Measurements from ENCODE around the gene NEURL1.

NEURL1 gene

GRCh38 chr10:103556383-103557007, 63.0 kb downstream of the NEURL1 start:
- TF ChIP-seq TAF1 (IDR thresholded peaks at IDR 0.05; ENCODE audit: borderline replicate concordance, insufficient read depth, low read length), result no peak
- no peak for TF ChIP-seq FOXP2 (optimal IDR thresholded peaks at IDR 0.05; ENCODE audit: borderline replicate concordance, extremely low read depth, extremely low read length, insufficient read depth)
- no peak for TF ChIP-seq POLR2AphosphoS5 (IDR thresholded peaks at IDR 0.05; ENCODE audit: low read depth, low read length)
- no peak for TF ChIP-seq SIN3A (IDR thresholded peaks at IDR 0.05; ENCODE audit: borderline replicate concordance, insufficient read depth, low read length)
- TF ChIP-seq, protein P1, sequence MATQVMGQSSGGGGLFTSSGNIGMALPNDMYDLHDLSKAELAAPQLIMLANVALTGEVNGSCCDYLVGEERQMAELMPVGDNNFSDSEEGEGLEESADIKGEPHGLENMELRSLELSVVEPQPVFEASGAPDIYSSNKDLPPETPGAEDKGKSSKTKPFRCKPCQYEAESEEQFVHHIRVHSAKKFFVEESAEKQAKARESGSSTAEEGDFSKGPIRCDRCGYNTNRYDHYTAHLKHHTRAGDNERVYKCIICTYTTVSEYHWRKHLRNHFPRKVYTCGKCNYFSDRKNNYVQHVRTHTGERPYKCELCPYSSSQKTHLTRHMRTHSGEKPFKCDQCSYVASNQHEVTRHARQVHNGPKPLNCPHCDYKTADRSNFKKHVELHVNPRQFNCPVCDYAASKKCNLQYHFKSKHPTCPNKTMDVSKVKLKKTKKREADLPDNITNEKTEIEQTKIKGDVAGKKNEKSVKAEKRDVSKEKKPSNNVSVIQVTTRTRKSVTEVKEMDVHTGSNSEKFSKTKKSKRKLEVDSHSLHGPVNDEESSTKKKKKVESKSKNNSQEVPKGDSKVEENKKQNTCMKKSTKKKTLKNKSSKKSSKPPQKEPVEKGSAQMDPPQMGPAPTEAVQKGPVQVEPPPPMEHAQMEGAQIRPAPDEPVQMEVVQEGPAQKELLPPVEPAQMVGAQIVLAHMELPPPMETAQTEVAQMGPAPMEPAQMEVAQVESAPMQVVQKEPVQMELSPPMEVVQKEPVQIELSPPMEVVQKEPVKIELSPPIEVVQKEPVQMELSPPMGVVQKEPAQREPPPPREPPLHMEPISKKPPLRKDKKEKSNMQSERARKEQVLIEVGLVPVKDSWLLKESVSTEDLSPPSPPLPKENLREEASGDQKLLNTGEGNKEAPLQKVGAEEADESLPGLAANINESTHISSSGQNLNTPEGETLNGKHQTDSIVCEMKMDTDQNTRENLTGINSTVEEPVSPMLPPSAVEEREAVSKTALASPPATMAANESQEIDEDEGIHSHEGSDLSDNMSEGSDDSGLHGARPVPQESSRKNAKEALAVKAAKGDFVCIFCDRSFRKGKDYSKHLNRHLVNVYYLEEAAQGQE (IDR thresholded peaks at IDR 0.05; ENCODE audit: insufficient read depth in 1 of 2, low read depth in 2 of 2, low read length in 2 of 2), result no peak

DNA sequence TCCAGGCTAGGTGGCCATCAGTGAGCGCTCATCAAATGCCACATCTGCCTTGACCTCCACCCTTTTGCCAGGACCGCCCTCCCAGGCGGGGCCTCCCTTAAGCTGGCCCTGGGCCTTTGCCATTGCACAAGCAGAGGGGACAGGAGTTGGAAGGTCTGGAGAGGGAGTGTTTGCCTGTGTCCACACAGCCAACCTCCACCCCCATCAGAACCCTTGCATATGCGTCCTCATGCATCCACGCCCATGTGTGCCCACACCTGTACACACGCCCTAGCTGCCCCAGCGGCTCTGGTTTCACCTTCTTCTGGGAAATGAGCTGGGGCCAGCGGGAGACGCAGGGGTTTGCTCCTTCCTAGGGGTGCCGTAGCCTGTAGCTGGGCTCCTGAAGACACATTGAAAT, 64.0 kb downstream of the NEURL1 start:
- TF ChIP-seq TAF1 (IDR thresholded peaks at IDR 0.05; ENCODE audit: borderline replicate concordance, insufficient read depth, low read length), result no peak
- no peak for TF ChIP-seq FOXP2 (optimal IDR thresholded peaks at IDR 0.05; ENCODE audit: borderline replicate concordance, extremely low read depth, extremely low read length, insufficient read depth)
- no peak for TF ChIP-seq SIN3A (IDR thresholded peaks at IDR 0.05; ENCODE audit: borderline replicate concordance, insufficient read depth, low read length)
- TF ChIP-seq POLR2AphosphoS5 (IDR thresholded peaks at IDR 0.05; ENCODE audit: low read depth, low read length), result no peak
- TF ChIP-seq, protein P1 (IDR thresholded peaks at IDR 0.05; ENCODE audit: insufficient read depth in 1 of 2, low read depth in 2 of 2, low read length in 2 of 2), result no peak

GRCh38 chr10:103558911-103559310, 65.4 kb downstream of the NEURL1 start:
- TF ChIP-seq SIN3A (IDR thresholded peaks at IDR 0.05; ENCODE audit: borderline replicate concordance, insufficient read depth, low read length) (no peak), TAF1 (IDR thresholded peaks at IDR 0.05; ENCODE audit: borderline replicate concordance, insufficient read depth, low read length) (no peak), FOXP2 (optimal IDR thresholded peaks at IDR 0.05; ENCODE audit: borderline replicate concordance, extremely low read depth, extremely low read length, insufficient read depth) (no peak), POLR2AphosphoS5 (IDR thresholded peaks at IDR 0.05; ENCODE audit: low read depth, low read length) (no peak)
- TF ChIP-seq, protein P1 (IDR thresholded peaks at IDR 0.05; ENCODE audit: insufficient read depth in 1 of 2, low read depth in 2 of 2, low read length in 2 of 2), result no peak

DNA sequence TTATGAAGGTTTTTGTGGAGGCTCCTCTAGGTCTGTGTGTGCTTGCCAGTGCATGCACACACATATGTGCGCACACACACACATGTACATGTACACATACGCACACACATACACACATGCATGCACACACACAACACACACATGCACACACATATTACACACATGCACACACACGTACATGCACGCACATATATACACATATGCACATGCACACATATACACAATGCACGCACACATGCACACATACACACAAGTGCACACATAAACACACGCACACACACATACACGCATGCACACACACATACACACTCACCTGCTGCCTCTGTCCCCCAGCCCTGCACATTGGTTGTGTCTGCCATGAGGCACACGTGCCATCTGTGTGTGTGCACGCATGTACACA, 66.3 kb downstream of the NEURL1 start:
- TF ChIP-seq, protein P1 (IDR thresholded peaks at IDR 0.05; ENCODE audit: insufficient read depth in 1 of 2, low read depth in 2 of 2, low read length in 2 of 2), result no peak

DNA sequence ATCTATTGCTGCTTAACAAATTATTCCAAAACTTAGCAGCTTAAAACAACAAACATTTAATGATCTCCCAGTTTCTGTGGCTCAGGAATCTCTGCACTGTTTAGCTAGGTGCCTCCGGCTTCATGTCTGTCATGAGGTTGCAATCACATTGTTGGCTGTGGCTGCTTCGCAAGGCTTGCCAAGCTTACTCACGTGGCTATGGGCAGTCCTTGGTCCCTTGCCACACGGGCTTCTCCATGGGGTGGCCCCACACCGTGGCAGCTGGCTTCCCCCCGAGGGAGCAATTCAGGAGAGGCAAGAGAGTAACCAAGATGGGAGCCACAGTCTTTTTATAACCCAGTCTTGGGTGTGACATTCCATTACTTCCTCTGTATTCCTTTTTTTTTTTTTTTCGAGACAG, 67.4 kb downstream of the NEURL1 start:
- no peak for TF ChIP-seq SIN3A (IDR thresholded peaks at IDR 0.05; ENCODE audit: borderline replicate concordance, insufficient read depth, low read length)
- no peak for TF ChIP-seq POLR2AphosphoS5 (IDR thresholded peaks at IDR 0.05; ENCODE audit: low read depth, low read length)
- no peak for TF ChIP-seq FOXP2 (optimal IDR thresholded peaks at IDR 0.05; ENCODE audit: borderline replicate concordance, extremely low read depth, extremely low read length, insufficient read depth)
- TF ChIP-seq TAF1 (IDR thresholded peaks at IDR 0.05; ENCODE audit: borderline replicate concordance, insufficient read depth, low read length), result no peak
- TF ChIP-seq, protein P1 (IDR thresholded peaks at IDR 0.05; ENCODE audit: insufficient read depth in 1 of 2, low read depth in 2 of 2, low read length in 2 of 2), result no peak
